ENCODE data around the gene TET2. TPM values are rescaled to one million over a fixed set of nuclear protein-coding genes. Genes with fewer than 3 reads are reported as not detected.
A peak's percentile ranks its signal among the peaks of the same experiment; 100 is the strongest.

The TET2 gene
- total RNA-seq, 1 donor from 2014 or later, result 51.2 TPM

DNA sequence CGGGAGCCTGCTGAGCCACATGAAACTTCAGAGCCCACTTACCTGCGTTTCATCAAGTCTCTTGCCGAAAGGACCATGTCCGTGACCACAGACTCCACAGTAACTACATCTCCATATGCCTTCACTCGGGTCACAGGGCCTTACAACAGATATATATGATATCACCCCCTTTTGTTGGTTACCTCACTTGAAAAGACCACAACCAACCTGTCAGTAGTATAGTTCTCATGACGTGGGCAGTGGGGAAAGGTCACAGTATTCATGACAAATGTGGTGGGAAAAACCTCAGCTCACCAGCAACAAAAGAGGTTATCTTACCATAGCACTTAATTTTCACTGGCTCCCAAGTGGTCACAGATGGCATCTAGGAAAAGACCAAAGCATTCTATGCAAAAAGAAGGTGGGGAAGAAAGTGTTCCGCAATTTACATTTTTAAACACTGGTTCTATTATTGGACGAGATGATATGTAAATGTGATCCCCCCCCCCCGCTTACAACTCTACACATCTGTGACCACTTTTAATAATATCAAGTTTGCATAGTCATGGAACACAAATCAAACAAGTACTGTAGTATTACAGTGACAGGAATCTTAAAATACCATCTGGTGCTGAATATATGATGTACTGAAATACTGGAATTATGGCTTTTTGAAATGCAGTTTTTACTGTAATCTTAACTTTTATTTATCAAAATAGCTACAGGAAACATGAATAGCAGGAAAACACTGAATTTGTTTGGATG, 129.9 kb downstream of the TET2 start:
- TF ChIP-seq, protein P1, sequence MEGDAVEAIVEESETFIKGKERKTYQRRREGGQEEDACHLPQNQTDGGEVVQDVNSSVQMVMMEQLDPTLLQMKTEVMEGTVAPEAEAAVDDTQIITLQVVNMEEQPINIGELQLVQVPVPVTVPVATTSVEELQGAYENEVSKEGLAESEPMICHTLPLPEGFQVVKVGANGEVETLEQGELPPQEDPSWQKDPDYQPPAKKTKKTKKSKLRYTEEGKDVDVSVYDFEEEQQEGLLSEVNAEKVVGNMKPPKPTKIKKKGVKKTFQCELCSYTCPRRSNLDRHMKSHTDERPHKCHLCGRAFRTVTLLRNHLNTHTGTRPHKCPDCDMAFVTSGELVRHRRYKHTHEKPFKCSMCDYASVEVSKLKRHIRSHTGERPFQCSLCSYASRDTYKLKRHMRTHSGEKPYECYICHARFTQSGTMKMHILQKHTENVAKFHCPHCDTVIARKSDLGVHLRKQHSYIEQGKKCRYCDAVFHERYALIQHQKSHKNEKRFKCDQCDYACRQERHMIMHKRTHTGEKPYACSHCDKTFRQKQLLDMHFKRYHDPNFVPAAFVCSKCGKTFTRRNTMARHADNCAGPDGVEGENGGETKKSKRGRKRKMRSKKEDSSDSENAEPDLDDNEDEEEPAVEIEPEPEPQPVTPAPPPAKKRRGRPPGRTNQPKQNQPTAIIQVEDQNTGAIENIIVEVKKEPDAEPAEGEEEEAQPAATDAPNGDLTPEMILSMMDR (IDR thresholded peaks at IDR 0.05), result no peak
- Mint-ChIP-seq H3K27me3 (no peaks in the 10 kb centered on the region), H3K4me3 (no peak overlapping the region), H3K36me3 (ENCODE audit: low read depth) (peaks cover 51% of the 10 kb centered on the region), H3K9me3 (no peaks in the 10 kb centered on the region), H3K4me1 (peaks cover 7% of the 10 kb centered on the region), H3K27ac (no peak overlapping the region)
- CTCF ChIA-PET, result no interaction called here
- ATAC-seq (ENCODE audit: low read depth) (no peak), DNase-seq (no peak)
- intact Hi-C loops (cut with micrococcal nuclease), result no loop called here
- POLR2A ChIA-PET, result no interaction called here

DNA sequence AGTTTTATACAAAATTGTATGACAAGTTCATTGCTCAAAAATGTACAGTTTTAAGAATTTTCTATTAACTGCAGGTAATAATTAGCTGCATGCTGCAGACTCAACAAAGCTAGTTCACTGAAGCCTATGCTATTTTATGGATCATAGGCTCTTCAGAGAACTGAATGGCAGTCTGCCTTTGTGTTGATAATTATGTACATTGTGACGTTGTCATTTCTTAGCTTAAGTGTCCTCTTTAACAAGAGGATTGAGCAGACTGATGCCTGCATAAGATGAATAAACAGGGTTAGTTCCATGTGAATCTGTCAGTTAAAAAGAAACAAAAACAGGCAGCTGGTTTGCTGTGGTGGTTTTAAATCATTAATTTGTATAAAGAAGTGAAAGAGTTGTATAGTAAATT, 131.0 kb downstream of the TET2 start:
- intact Hi-C loops (cut with micrococcal nuclease), result no loop called here
- peaks cover 39% of the 10 kb centered on the region for H3K36me3 Mint-ChIP-seq (ENCODE audit: low read depth)
- peaks cover 7% of the 10 kb centered on the region for H3K4me1 Mint-ChIP-seq
- no peaks in the 10 kb centered on the region for H3K27me3 Mint-ChIP-seq
- DNase-seq (no peak), ATAC-seq (ENCODE audit: low read depth) (no peak)
- H3K27ac Mint-ChIP-seq, result no peak overlapping the region
- no peaks in the 10 kb centered on the region for H3K9me3 Mint-ChIP-seq
- TF ChIP-seq, protein P1 (IDR thresholded peaks at IDR 0.05), result no peak
- no peak overlapping the region for H3K4me3 Mint-ChIP-seq
- ChIA-PET POLR2A (no interaction called here), CTCF (no interaction called here)

GRCh38 chr4:105279314-105279713, 132.6 kb downstream of the TET2 start:
- H3K27me3 Mint-ChIP-seq, result no peaks in the 10 kb centered on the region
- H3K27ac Mint-ChIP-seq, result no peak overlapping the region
- no peaks in the 10 kb centered on the region for H3K9me3 Mint-ChIP-seq
- H3K4me3 Mint-ChIP-seq, result no peak overlapping the region
- intact Hi-C loops (cut with micrococcal nuclease), result no loop called here
- DNase-seq, result no peak
- no peak for ATAC-seq (ENCODE audit: low read depth)
- H3K4me1 Mint-ChIP-seq, result peaks cover 7% of the 10 kb centered on the region
- POLR2A ChIA-PET, result no interaction called here
- TF ChIP-seq, protein P1 (IDR thresholded peaks at IDR 0.05), result no peak
- peaks cover 26% of the 10 kb centered on the region for H3K36me3 Mint-ChIP-seq (ENCODE audit: low read depth)
- CTCF ChIA-PET, result no interaction called here

DNA sequence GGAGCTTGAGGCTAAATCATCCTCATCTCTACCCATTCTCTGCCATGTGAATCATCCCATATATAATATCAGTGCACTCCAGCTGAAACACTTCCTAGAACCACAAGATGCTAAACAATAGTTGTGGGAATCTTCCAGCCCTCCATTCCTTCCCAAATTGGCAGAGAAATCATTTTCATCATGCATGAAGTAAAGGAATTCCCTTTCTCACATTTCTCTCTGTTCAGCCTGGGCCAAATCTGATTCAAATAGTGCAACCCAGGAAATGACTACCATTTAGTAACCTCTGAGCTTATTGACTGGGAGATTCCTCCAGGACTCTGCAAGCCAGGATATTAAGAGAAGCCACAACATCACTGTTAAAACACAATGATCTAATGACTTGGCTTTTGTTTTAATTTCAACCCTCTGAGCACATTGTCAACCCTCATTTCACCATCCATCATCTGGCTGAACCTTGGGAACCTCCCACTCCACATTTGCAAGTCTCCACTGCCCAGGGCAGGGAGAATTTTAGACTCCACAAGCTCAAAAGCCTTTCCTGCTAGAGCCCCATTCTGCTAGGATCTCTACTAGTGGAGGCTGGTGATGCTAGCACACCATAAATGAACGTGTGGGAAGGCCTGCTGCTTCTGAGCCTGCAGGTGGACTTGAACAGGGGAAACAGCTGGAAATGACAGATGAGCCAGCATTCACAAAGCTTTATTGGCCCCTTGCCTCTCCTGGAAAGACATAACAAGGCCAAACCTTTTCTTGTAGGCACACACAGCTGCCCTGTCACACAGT, 133.9 kb downstream of the TET2 start:
- POLR2A ChIA-PET, result interaction anchor here (0.5 kb wide), 1 partner anchor 18 kb away, joined by 4 read pairs; no protein-coding TSS in a partner anchor
- H3K27ac Mint-ChIP-seq, result peak overlapping the region; percentile 54

DNA sequence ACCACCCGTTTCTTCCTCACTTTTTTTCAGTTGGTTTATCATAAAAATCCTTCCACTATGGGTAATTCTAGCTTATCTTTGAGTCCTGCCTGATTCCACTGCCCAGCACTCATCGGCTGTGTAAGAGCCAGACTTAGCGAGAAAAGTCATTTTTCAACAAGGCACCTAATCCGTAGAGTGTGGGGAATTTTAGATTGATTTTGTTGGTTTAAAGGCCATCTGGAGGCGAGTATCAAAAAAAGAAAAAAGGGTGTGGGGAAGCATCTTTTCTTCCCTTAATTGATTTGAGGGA, 134.4 kb downstream of the TET2 start:
- Mint-ChIP-seq H3K4me3 (no peak overlapping the region), H3K4me1 (peaks cover 7% of the 10 kb centered on the region), H3K36me3 (ENCODE audit: low read depth) (peaks cover 8% of the 10 kb centered on the region), H3K27me3 (no peaks in the 10 kb centered on the region), H3K27ac (no peak overlapping the region), H3K9me3 (peaks cover 5% of the 10 kb centered on the region)
- intact Hi-C loops (cut with micrococcal nuclease), result no loop called here
- no peak for DNase-seq
- no peak for ATAC-seq (ENCODE audit: low read depth)
- TF ChIP-seq, protein P1 (IDR thresholded peaks at IDR 0.05), result no peak
- ChIA-PET POLR2A (no interaction called here), CTCF (no interaction called here)

More for the DNA sequence above, 133.9 kb downstream of the TET2 start:
- Mint-ChIP-seq H3K36me3 (ENCODE audit: low read depth) (peaks cover 14% of the 10 kb centered on the region), H3K4me1 (peaks cover 7% of the 10 kb centered on the region), H3K27me3 (no peaks in the 10 kb centered on the region), H3K4me3 (no peak overlapping the region), H3K9me3 (peaks cover 3% of the 10 kb centered on the region)
- intact Hi-C loops (cut with micrococcal nuclease), result no loop called here
- ATAC-seq (ENCODE audit: low read depth) (no peak), DNase-seq (no peak)
- TF ChIP-seq, protein P1 (IDR thresholded peaks at IDR 0.05), result no peak
- CTCF ChIA-PET, result no interaction called here

Data from activated B cell treated with CpG ODN at 0.5 μM for 24 hours (primary cell).